HL-60 (cell line): ENCODE measurements around the gene PIN1.

Source experiments
- DNase-seq, 2 experiments: peaks; one replicate each; pipeline ENCODE4 v3.0.0-alpha.2; 2010 to 2020; ENCODE audit warnings: low read depth in 1 of 2, low spot score in 1 of 2
- H3K27ac ChIP-seq: fragments of 250-450 bp; sonication (Bioruptor Pico); replicated peaks from 2 replicates; pipeline ENCODE4 v1.5.1; 2020; ENCODE audit warnings: mild to moderate bottlenecking, moderate library complexity
- H3K27me3 ChIP-seq: fragments of 250-450 bp; sonication (Bioruptor Pico); 2 replicates; pipeline ENCODE4 v1.5.1; 2021; ENCODE audit warnings: mild to moderate bottlenecking, moderate library complexity; ENCODE audit not compliant: insufficient read depth, poor library complexity, severe bottlenecking
- H3K4me3 ChIP-seq: replicated peaks from 2 replicates; pipeline ENCODE4 v1.5.1; 2011; ENCODE audit warnings: mild to moderate bottlenecking, control low read depth, low read length; ENCODE audit not compliant: insufficient read depth
- CTCF ChIP-seq: IDR thresholded peaks from one replicate; pipeline ENCODE4 v1.5.1; 2011; ENCODE audit warnings: low read length, control low read depth, inconsistent platforms; ENCODE audit not compliant: insufficient read depth
- GABPA ChIP-seq: IDR thresholded peaks from 2 replicates; pipeline ENCODE4 v1.6.1; 2012; ENCODE audit warnings: low read depth
- POLR2AphosphoS5 ChIP-seq: IDR thresholded peaks from 2 replicates; pipeline ENCODE4 v1.6.1; 2012; ENCODE audit warnings: low read depth
- REST ChIP-seq: IDR thresholded peaks from 2 replicates; pipeline ENCODE4 v1.6.1; 2012; ENCODE audit warnings: low read depth; ENCODE audit not compliant: insufficient replicate concordance
- SPI1 ChIP-seq: IDR thresholded peaks from 2 replicates; pipeline ENCODE4 v1.6.1; 2012; ENCODE audit warnings: low read depth, mild to moderate bottlenecking, borderline replicate concordance

Gene PIN1

GRCh38 chr19:9871626-9872338, 36.7 kb downstream of the PIN1 start:
- DNase-seq = no peak
- Histone ChIP-seq H3K4me3 (no peak overlapping the region), H3K27ac (no peak overlapping the region), H3K27me3 (peaks cover 3% of the 10 kb centered on the region)
- TF ChIP-seq SPI1 (no peak), POLR2AphosphoS5 (no peak), CTCF (no peak), GABPA (no peak), REST (no peak)

GRCh38 chr19:9872618-9873242, 37.6 kb downstream of the PIN1 start:
- TF ChIP-seq SPI1 (no peak), REST (no peak), CTCF (no peak), POLR2AphosphoS5 (no peak), GABPA (no peak)
- Histone ChIP-seq H3K27me3 (peaks cover 3% of the 10 kb centered on the region), H3K27ac (no peak overlapping the region), H3K4me3 (no peak overlapping the region)
- DNase-seq = no peak

- TF ChIP-seq CTCF = no peak
- TF ChIP-seq REST = no peak
- TF ChIP-seq POLR2AphosphoS5 = no peak
- TF ChIP-seq SPI1 = no peak
- no peak for TF ChIP-seq GABPA
- Histone ChIP-seq H3K4me3 (no peak overlapping the region), H3K27ac (no peak overlapping the region), H3K27me3 (peaks cover 3% of the 10 kb centered on the region)
- DNase-seq = no peak
Measured at GRCh38 chr19:9875031-9875627, 40.0 kb downstream of the PIN1 start.
